ENCODE results near the gene TEKT2.

DNA sequence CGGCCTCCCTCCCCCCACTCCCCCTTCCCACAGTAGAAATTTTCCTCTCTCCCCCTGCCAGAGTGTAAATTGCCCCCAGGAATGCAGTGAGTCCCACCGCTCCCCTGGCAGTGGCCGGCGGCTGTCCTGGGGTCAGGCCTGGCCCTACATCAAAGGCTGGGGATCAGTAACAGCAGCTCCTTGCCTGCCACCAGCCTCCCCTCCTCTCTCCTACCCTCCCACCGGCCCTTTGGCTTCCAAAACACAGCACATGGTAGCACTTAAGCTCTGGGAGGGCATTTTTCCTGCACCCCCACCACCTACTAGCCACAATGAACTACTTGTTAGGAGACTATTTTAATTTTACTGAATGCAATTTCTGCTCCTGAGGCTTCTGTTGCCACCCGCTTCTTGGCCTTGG, 50.1 kb downstream of the TEKT2 start:
- TF ChIP-seq RCOR1 (IDR thresholded peaks at IDR 0.05; ENCODE audit: insufficient replicate concordance, low read length), result no peak
- TF ChIP-seq, protein P1, sequence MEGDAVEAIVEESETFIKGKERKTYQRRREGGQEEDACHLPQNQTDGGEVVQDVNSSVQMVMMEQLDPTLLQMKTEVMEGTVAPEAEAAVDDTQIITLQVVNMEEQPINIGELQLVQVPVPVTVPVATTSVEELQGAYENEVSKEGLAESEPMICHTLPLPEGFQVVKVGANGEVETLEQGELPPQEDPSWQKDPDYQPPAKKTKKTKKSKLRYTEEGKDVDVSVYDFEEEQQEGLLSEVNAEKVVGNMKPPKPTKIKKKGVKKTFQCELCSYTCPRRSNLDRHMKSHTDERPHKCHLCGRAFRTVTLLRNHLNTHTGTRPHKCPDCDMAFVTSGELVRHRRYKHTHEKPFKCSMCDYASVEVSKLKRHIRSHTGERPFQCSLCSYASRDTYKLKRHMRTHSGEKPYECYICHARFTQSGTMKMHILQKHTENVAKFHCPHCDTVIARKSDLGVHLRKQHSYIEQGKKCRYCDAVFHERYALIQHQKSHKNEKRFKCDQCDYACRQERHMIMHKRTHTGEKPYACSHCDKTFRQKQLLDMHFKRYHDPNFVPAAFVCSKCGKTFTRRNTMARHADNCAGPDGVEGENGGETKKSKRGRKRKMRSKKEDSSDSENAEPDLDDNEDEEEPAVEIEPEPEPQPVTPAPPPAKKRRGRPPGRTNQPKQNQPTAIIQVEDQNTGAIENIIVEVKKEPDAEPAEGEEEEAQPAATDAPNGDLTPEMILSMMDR (conservative IDR thresholded peaks at IDR 0.05; ENCODE audit: low read depth, low read length), result no peak
- no peak for TF ChIP-seq POLR2A (IDR thresholded peaks at IDR 0.05; ENCODE audit: low read depth, low read length)
- no peak for TF ChIP-seq CEBPB (IDR thresholded peaks at IDR 0.05; ENCODE audit: low read depth, low read length)
- TF ChIP-seq FOS (IDR thresholded peaks at IDR 0.05; ENCODE audit: low read depth, low read length), result no peak
- TF ChIP-seq SMC3 (IDR thresholded peaks at IDR 0.05; ENCODE audit: low read depth, low read length), result no peak
- TF ChIP-seq RAD21 (IDR thresholded peaks at IDR 0.05; ENCODE audit: low read length), result no peak
- no peak for TF ChIP-seq RFX5 (IDR thresholded peaks at IDR 0.05; ENCODE audit: low read depth, low read length)
- TF ChIP-seq, protein P2, sequence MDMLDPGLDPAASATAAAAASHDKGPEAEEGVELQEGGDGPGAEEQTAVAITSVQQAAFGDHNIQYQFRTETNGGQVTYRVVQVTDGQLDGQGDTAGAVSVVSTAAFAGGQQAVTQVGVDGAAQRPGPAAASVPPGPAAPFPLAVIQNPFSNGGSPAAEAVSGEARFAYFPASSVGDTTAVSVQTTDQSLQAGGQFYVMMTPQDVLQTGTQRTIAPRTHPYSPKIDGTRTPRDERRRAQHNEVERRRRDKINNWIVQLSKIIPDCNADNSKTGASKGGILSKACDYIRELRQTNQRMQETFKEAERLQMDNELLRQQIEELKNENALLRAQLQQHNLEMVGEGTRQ (IDR thresholded peaks at IDR 0.05; ENCODE audit: low read depth, low read length), result no peak
- TF ChIP-seq MXI1 (IDR thresholded peaks at IDR 0.05; ENCODE audit: borderline replicate concordance, low read depth, low read length), result no peak

Data from IMR-90 (cell line).